GM23338 (cell line): ENCODE measurements around the gene ACTN2. TPM values are rescaled to one million over a fixed set of nuclear protein-coding genes. Genes with fewer than 3 reads are reported as not detected.

Source experiments
- ATAC-seq: fragments of 200-7000 bp; cut with Tn5 transposase; 3 replicates; pipeline ENCODE4 v1.9.1; 2020
- DNase-seq: peaks from one replicate; pipeline ENCODE4 v3.0.0-alpha.2; 2015; ENCODE audit warnings: low spot score
- H2AFZ ChIP-seq: fragments of 200-600 bp; sonication (generic); 2 replicates; pipeline ENCODE4 v1.8.0; 2016; ENCODE audit warnings: antibody characterized with exemption, mild to moderate bottlenecking, moderate library complexity
- H3F3A ChIP-seq: fragments of 200-600 bp; sonication (generic); replicated peaks from 2 replicates; pipeline ENCODE4 v1.8.0; 2017; ENCODE audit warnings: antibody characterized with exemption, mixed run types, low read depth
- H3K27ac ChIP-seq: fragments of 200-600 bp; sonication (generic); 2 replicates; pipeline ENCODE4 v1.6.1; 2016; ENCODE audit warnings: low read depth
- H3K27me3 ChIP-seq: fragments of 200-600 bp; sonication (generic); 2 replicates; pipeline ENCODE4 v1.8.0; 2016; ENCODE audit warnings: mild to moderate bottlenecking, mixed run types, moderate library complexity; ENCODE audit not compliant: insufficient read depth
- H3K36me3 ChIP-seq: fragments of 200-600 bp; sonication (generic); 2 replicates; pipeline ENCODE4 v1.8.0; 2016; ENCODE audit warnings: mild to moderate bottlenecking; ENCODE audit not compliant: insufficient read depth
- H3K4me1 ChIP-seq: fragments of 200-600 bp; sonication (generic); 2 replicates; pipeline ENCODE4 v1.8.0; 2016; ENCODE audit warnings: mild to moderate bottlenecking, moderate library complexity; ENCODE audit not compliant: insufficient read depth
- H3K4me2 ChIP-seq: fragments of 200-600 bp; sonication (generic); 2 replicates; pipeline ENCODE4 v1.7.1; 2017; ENCODE audit warnings: mixed run types
- H3K4me3 ChIP-seq: fragments of 200-600 bp; sonication (generic); 2 replicates; pipeline ENCODE4 v1.6.1; 2016; ENCODE audit warnings: mixed run types
- H3K79me2 ChIP-seq: fragments of 200-600 bp; sonication (generic); replicated peaks from 2 replicates; pipeline ENCODE4 v1.8.0; 2017; ENCODE audit warnings: mild to moderate bottlenecking; ENCODE audit not compliant: insufficient read depth
- H3K9me2 ChIP-seq: fragments of 200-600 bp; sonication (generic); 2 replicates; pipeline ENCODE4 v1.8.0; 2017; ENCODE audit not compliant: insufficient read depth
- H4K20me1 ChIP-seq: fragments of 200-600 bp; sonication (generic); replicated peaks from 2 replicates; pipeline ENCODE4 v1.8.0; 2017; ENCODE audit warnings: mild to moderate bottlenecking; ENCODE audit not compliant: insufficient read depth
- H3K27ac Mint-ChIP-seq: 2 replicates; pipeline ENCODE4 v1.8.0; 2020; ENCODE audit warnings: inconsistent platforms, mild to moderate bottlenecking, moderate library complexity, mixed read lengths
- H3K27me3 Mint-ChIP-seq: 3 replicates; pipeline ENCODE4 v1.8.0; 2022; ENCODE audit warnings: low read depth, mild to moderate bottlenecking, moderate library complexity, mixed read lengths, inconsistent platforms; ENCODE audit not compliant: insufficient read depth, poor library complexity
- H3K36me3 Mint-ChIP-seq: 3 replicates; pipeline ENCODE4 v1.8.0; 2021; ENCODE audit warnings: low read depth, mild to moderate bottlenecking, inconsistent platforms, moderate library complexity, mixed read lengths
- H3K4me1 Mint-ChIP-seq: 3 replicates; pipeline ENCODE4 v1.8.0; 2020; ENCODE audit warnings: mild to moderate bottlenecking, inconsistent platforms, mixed read lengths
- H3K4me3 Mint-ChIP-seq: 3 replicates; pipeline ENCODE4 v1.8.0; 2021; ENCODE audit warnings: moderate library complexity, mild to moderate bottlenecking, inconsistent platforms, mixed read lengths
- H3K9me3 Mint-ChIP-seq: 3 replicates; pipeline ENCODE4 v1.8.0; 2020; ENCODE audit warnings: moderate library complexity, mild to moderate bottlenecking, inconsistent platforms, mixed read lengths
- CREB1 ChIP-seq: fragments of 250-450 bp; sonication (Bioruptor Pico); IDR thresholded peaks from 2 replicates; pipeline ENCODE4 v1.5.0; 2020; ENCODE audit warnings: low read depth, mild to moderate bottlenecking, moderate library complexity
- NANOG ChIP-seq: IDR thresholded peaks from 2 replicates; pipeline ENCODE4 v1.6.1; 2016; ENCODE audit warnings: antibody characterized with exemption, borderline replicate concordance
- POLR2AphosphoS5 ChIP-seq: IDR thresholded peaks from 2 replicates; pipeline ENCODE4 v1.6.1; 2016; ENCODE audit warnings: antibody characterized with exemption, low read depth
- REST ChIP-seq: IDR thresholded peaks from one replicate; pipeline ENCODE4 v1.6.1; 2018; ENCODE audit warnings: antibody characterized with exemption; ENCODE audit not compliant: unreplicated experiment
- STAT1 ChIP-seq: IDR thresholded peaks from one replicate; pipeline ENCODE4 v1.6.1; 2016; ENCODE audit warnings: antibody characterized with exemption; ENCODE audit not compliant: unreplicated experiment
- ZNF114 ChIP-seq: fragments of 250-450 bp; sonication (Bioruptor Pico); IDR thresholded peaks from 2 replicates; pipeline ENCODE4 v1.5.0; 2020; ENCODE audit warnings: mild to moderate bottlenecking, moderate library complexity
- ZNF462 ChIP-seq: fragments of 250-450 bp; sonication (Bioruptor Pico); IDR thresholded peaks from 2 replicates; pipeline ENCODE4 v1.5.0; 2020; ENCODE audit warnings: mild to moderate bottlenecking, moderate library complexity
- polyA plus RNA-seq: library from polyadenylated mRNA; unstranded; fragments of >200 nt; fragmentation: Nextera tagmentation; extraction: Ambion mirVana; gene quantifications from 2 replicates; pipeline ENCODE4 v1.2.1, GENCODE V29; 2016
- total RNA-seq: library from RNA; depleted of rRNA; stranded (reverse); fragments of >200 nt; shearing (Covaris generic); gene quantifications from 2 replicates; pipeline ENCODE4 v1.2.3, GENCODE V29; 2014

ACTN2 gene
- total and polyA plus RNA-seq, 2 experiments from 2014 or later = 1.9 to 2.8 TPM

- TF ChIP-seq ZNF462 (CRISPR knock-in tag) (no peak), NANOG (no peak), POLR2AphosphoS5 (no peak), STAT1 (no peak), CREB1 (no peak), ZNF114 (CRISPR knock-in tag) (no peak)
Observed at GRCh38 chr1:236765831-236766230, 79.5 kb downstream of the ACTN2 start (continued).

- no peaks in the 10 kb centered on the region for H3K27me3 Mint-ChIP-seq
- H3K4me3 Mint-ChIP-seq = no peak overlapping the region
- Histone ChIP-seq H3K79me2 (no peaks in the 10 kb centered on the region), H3K27ac (no peak overlapping the region), H3K4me2 (no peak overlapping the region), H3K27me3 (no peaks in the 10 kb centered on the region), H3K4me3 (no peak overlapping the region), H3F3A (no peaks in the 10 kb centered on the region), H3K4me1 (no peaks in the 10 kb centered on the region), H3K9me2 (no peaks in the 10 kb centered on the region), H4K20me1 (no peaks in the 10 kb centered on the region), H3K36me3 (no peaks in the 10 kb centered on the region), H2AFZ (no peak overlapping the region)
- no peaks in the 10 kb centered on the region for H3K36me3 Mint-ChIP-seq
- no peak overlapping the region for H3K27ac Mint-ChIP-seq
- no peak for ATAC-seq
- H3K4me1 Mint-ChIP-seq = no peaks in the 10 kb centered on the region
- H3K9me3 Mint-ChIP-seq = no peaks in the 10 kb centered on the region
- DNase-seq = no peak
- TF ChIP-seq ZNF114 (CRISPR knock-in tag) = no peak
- TF ChIP-seq REST = no peak
- TF ChIP-seq ZNF462 (CRISPR knock-in tag) = no peak
Observed at GRCh38 chr1:236766506-236766905, 80.2 kb downstream of the ACTN2 start.
